ENCODE data around the gene GDI2. TPM values are rescaled to one million over a fixed set of nuclear protein-coding genes. Genes with fewer than 3 reads are reported as not detected.

Gene GDI2
- total RNA-seq, 1 experiment from 2014 or later, result 321 TPM

DNA sequence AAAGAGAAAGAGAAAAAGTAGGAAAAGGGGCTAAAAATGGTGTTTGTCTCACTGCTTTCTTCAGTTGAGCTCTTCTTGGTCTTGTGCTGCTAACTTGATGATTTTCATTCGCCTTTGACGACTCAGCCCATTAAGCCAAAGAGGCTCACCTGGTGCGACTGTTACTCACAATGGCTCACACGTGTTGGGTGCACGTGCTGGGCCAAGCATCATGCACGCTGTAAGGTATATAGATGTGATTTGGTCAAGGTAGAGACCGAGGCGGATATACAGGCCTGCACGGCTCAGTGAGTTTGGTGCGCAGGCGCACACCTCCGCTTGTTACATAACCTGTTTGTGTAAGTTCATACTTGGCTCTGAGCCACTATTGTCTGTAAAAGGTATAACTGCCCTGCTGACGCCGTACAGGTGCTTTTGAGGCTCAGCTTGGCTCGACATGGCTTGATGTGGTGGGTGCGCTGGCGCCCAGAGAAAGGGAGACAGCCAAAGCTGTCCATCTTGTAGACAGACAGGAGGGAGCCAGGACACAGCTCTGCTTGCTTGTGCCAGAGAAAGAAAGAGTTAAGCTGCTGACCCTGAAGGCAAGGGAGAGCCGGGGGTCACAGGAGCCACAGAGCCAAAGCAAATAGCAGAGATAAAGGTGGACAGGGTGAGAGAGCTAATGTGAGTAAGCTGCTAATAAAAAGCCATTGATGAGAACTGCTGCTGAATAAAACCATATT, 42.9 kb upstream of the GDI2 start:
- Mint-ChIP-seq H3K27ac (no peak overlapping the region), H3K36me3 (no peaks in the 10 kb centered on the region), H3K27me3 (ENCODE audit: low read depth) (no peaks in the 10 kb centered on the region), H3K9me3 (no peaks in the 10 kb centered on the region), H3K4me1 (0 out of 2 replicates have a peak, but pooled peaks cover 3% of the 10 kb centered on the region), H3K4me3 (no peak overlapping the region)
- POLR2A ChIA-PET, result no interaction called here
- CTCF ChIA-PET, result interaction anchor here (1.8 kb wide), 1 partner anchor 18 kb away, joined by 5 read pairs; no protein-coding TSS in a partner anchor
- TF ChIP-seq, protein P1, sequence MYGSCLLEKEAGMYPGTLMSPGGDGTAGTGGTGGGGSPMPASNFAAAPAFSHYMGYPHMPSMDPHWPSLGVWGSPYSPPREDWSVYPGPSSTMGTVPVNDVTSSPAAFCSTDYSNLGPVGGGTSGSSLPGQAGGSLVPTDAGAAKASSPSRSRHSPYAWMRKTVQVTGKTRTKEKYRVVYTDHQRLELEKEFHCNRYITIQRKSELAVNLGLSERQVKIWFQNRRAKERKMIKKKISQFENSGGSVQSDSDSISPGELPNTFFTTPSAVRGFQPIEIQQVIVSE (CRISPR knock-in tag; IDR thresholded peaks at IDR 0.05; ENCODE audit: borderline replicate concordance), result no peak
- TF ChIP-seq, protein P2, sequence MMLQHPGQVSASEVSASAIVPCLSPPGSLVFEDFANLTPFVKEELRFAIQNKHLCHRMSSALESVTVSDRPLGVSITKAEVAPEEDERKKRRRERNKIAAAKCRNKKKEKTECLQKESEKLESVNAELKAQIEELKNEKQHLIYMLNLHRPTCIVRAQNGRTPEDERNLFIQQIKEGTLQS (CRISPR knock-in tag; conservative IDR thresholded peaks at IDR 0.05), result no peak
- TF ChIP-seq, protein P3, sequence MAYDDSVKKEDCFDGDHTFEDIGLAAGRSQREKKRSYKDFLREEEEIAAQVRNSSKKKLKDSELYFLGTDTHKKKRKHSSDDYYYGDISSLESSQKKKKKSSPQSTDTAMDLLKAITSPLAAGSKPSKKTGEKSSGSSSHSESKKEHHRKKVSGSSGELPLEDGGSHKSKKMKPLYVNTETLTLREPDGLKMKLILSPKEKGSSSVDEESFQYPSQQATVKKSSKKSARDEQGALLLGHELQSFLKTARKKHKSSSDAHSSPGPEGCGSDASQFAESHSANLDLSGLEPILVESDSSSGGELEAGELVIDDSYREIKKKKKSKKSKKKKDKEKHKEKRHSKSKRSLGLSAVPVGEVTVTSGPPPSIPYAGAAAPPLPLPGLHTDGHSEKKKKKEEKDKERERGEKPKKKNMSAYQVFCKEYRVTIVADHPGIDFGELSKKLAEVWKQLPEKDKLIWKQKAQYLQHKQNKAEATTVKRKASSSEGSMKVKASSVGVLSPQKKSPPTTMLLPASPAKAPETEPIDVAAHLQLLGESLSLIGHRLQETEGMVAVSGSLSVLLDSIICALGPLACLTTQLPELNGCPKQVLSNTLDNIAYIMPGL (CRISPR knock-in tag; IDR thresholded peaks at IDR 0.05), result no peak
- TF ChIP-seq TP53 (CRISPR knock-in tag; IDR thresholded peaks at IDR 0.05), result no peak
- TF ChIP-seq ZNF317 (CRISPR knock-in tag; IDR thresholded peaks at IDR 0.05; ENCODE audit: borderline replicate concordance, low read depth), result no peak
- TF ChIP-seq, protein P4, sequence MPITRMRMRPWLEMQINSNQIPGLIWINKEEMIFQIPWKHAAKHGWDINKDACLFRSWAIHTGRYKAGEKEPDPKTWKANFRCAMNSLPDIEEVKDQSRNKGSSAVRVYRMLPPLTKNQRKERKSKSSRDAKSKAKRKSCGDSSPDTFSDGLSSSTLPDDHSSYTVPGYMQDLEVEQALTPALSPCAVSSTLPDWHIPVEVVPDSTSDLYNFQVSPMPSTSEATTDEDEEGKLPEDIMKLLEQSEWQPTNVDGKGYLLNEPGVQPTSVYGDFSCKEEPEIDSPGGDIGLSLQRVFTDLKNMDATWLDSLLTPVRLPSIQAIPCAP (CRISPR knock-in tag; IDR thresholded peaks at IDR 0.05), result no peak
- no peak for TF ChIP-seq ZNF416 (CRISPR knock-in tag; IDR thresholded peaks at IDR 0.05)
- TF ChIP-seq, protein P5, sequence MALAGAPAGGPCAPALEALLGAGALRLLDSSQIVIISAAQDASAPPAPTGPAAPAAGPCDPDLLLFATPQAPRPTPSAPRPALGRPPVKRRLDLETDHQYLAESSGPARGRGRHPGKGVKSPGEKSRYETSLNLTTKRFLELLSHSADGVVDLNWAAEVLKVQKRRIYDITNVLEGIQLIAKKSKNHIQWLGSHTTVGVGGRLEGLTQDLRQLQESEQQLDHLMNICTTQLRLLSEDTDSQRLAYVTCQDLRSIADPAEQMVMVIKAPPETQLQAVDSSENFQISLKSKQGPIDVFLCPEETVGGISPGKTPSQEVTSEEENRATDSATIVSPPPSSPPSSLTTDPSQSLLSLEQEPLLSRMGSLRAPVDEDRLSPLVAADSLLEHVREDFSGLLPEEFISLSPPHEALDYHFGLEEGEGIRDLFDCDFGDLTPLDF (CRISPR knock-in tag; IDR thresholded peaks at IDR 0.05), result no peak
- TF ChIP-seq, protein P6, sequence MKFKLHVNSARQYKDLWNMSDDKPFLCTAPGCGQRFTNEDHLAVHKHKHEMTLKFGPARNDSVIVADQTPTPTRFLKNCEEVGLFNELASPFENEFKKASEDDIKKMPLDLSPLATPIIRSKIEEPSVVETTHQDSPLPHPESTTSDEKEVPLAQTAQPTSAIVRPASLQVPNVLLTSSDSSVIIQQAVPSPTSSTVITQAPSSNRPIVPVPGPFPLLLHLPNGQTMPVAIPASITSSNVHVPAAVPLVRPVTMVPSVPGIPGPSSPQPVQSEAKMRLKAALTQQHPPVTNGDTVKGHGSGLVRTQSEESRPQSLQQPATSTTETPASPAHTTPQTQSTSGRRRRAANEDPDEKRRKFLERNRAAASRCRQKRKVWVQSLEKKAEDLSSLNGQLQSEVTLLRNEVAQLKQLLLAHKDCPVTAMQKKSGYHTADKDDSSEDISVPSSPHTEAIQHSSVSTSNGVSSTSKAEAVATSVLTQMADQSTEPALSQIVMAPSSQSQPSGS (CRISPR knock-in tag; IDR thresholded peaks at IDR 0.05; ENCODE audit: borderline replicate concordance, low read depth), result no peak
- TF ChIP-seq, protein P7, sequence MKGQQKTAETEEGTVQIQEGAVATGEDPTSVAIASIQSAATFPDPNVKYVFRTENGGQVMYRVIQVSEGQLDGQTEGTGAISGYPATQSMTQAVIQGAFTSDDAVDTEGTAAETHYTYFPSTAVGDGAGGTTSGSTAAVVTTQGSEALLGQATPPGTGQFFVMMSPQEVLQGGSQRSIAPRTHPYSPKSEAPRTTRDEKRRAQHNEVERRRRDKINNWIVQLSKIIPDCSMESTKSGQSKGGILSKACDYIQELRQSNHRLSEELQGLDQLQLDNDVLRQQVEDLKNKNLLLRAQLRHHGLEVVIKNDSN (CRISPR knock-in tag; IDR thresholded peaks at IDR 0.05), result no peak
- TF ChIP-seq EMX1 (CRISPR knock-in tag; IDR thresholded peaks at IDR 0.05), result no peak
- no peak for TF ChIP-seq IRF2 (CRISPR knock-in tag; IDR thresholded peaks at IDR 0.05; ENCODE audit: borderline replicate concordance, low read depth)
- TF ChIP-seq, protein P8, sequence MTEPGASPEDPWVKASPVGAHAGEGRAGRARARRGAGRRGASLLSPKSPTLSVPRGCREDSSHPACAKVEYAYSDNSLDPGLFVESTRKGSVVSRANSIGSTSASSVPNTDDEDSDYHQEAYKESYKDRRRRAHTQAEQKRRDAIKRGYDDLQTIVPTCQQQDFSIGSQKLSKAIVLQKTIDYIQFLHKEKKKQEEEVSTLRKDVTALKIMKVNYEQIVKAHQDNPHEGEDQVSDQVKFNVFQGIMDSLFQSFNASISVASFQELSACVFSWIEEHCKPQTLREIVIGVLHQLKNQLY (CRISPR knock-in tag; IDR thresholded peaks at IDR 0.05), result no peak
- TF ChIP-seq ZNF219 (CRISPR knock-in tag; IDR thresholded peaks at IDR 0.05; ENCODE audit: borderline replicate concordance), result no peak
- TF ChIP-seq, protein P9, sequence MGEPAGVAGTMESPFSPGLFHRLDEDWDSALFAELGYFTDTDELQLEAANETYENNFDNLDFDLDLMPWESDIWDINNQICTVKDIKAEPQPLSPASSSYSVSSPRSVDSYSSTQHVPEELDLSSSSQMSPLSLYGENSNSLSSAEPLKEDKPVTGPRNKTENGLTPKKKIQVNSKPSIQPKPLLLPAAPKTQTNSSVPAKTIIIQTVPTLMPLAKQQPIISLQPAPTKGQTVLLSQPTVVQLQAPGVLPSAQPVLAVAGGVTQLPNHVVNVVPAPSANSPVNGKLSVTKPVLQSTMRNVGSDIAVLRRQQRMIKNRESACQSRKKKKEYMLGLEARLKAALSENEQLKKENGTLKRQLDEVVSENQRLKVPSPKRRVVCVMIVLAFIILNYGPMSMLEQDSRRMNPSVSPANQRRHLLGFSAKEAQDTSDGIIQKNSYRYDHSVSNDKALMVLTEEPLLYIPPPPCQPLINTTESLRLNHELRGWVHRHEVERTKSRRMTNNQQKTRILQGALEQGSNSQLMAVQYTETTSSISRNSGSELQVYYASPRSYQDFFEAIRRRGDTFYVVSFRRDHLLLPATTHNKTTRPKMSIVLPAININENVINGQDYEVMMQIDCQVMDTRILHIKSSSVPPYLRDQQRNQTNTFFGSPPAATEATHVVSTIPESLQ (CRISPR knock-in tag; IDR thresholded peaks at IDR 0.05), result no peak
- no peak for TF ChIP-seq ESRRA (CRISPR knock-in tag; IDR thresholded peaks at IDR 0.05; ENCODE audit: borderline replicate concordance)
- ATAC-seq (no peak), DNase-seq (ENCODE audit: low spot score) (no peak)
